B cell (primary cell): Measurements from ENCODE around the gene ATCAY. TPM values are rescaled to one million over a fixed set of nuclear protein-coding genes. Genes with fewer than 3 reads are reported as not detected.

Source experiments
- ATAC-seq: fragments of 200-7000 bp; cut with Tn5 transposase; one replicate; pipeline ENCODE4 v1.10.0; 2021; ENCODE audit warnings: low read depth, mild to moderate bottlenecking, moderate number of reproducible peaks, moderate library complexity
- CTCF ChIA-PET: fragments of 350-600 bp; sonication (Branson Sonifier 250); formaldehyde crosslinking; loops from one replicate; lab custom pipeline; 2021; ENCODE audit warnings: antibody characterized with exemption, inconsistent platforms; lab: Charles Lee
- POLR2A ChIA-PET: fragments of 350-600 bp; sonication (Branson Sonifier 250); formaldehyde crosslinking; loops from one replicate; lab custom pipeline; 2021; ENCODE audit warnings: antibody characterized with exemption; lab: Charles Lee
- DNase-seq: peaks from one replicate; pipeline ENCODE4 v3.0.0; 2013
- H2AFZ ChIP-seq: 2 replicates; pipeline ENCODE4 v1.6.1; 2012; ENCODE audit warnings: mild to moderate bottlenecking, low read depth, low read length; ENCODE audit not compliant: insufficient read depth, poor library complexity, severe bottlenecking
- H3K27ac ChIP-seq, 2 donors: 1 replicate in 1 of 2; 2 replicates in 1 of 2; pipeline ENCODE4 v1.5.1; 2012 to 2013; ENCODE audit warnings: low read length in 2 of 2, mild to moderate bottlenecking in 2 of 2, moderate library complexity in 1 of 2
- H3K27me3 ChIP-seq, 4 experiments: fragments of 200-600 bp in 1 of 4; sonication (generic) in 1 of 4; replicated peaks in 1 of 4; 1 replicate in 2 of 4; 2 replicates in 2 of 4; pipeline versions ENCODE4 v1.6.1 to v1.7.0; 2013 to 2016; ENCODE audit warnings: low read length in 3 of 4, mild to moderate bottlenecking in 2 of 4, mixed read lengths in 1 of 4, moderate library complexity in 1 of 4; ENCODE audit not compliant: insufficient read depth in 4 of 4, control insufficient read depth in 3 of 4; ENCODE audit errors: control extremely low read depth in 1 of 4
- H3K36me3 ChIP-seq, 2 experiments: replicated peaks in 1 of 2; 1 replicate in 1 of 2; 2 replicates in 1 of 2; pipeline versions ENCODE4 v1.6.1 to v1.7.1; 2013; ENCODE audit warnings: low read length in 1 of 2; ENCODE audit not compliant: insufficient read depth in 2 of 2, control insufficient read depth in 1 of 2; ENCODE audit errors: control extremely low read depth in 1 of 2, extremely low read depth in 1 of 2
- H3K4me1 ChIP-seq, 2 donors: fragments of 200-600 bp in 1 of 2; sonication (generic) in 1 of 2; 1 replicate in 1 of 2; 2 replicates in 1 of 2; pipeline versions ENCODE4 v1.5.1 to v1.6.1; 2013 to 2017; ENCODE audit warnings: low read length in 2 of 2; ENCODE audit not compliant: control insufficient read depth in 2 of 2, insufficient read depth in 2 of 2
- H3K4me2 ChIP-seq: replicated peaks from 2 replicates; pipeline ENCODE3; 2012; ENCODE audit warnings: mild to moderate bottlenecking, low read depth, low read length; ENCODE audit not compliant: poor library complexity, severe bottlenecking
- H3K4me3 ChIP-seq, 5 experiments: fragments of 200-600 bp in 1 of 5; sonication (generic) in 1 of 5; 1 replicate in 3 of 5; 2 replicates in 2 of 5; pipeline versions ENCODE4 v1.5.1 to v1.7.0; 2011 to 2016; ENCODE audit warnings: low read length in 4 of 5, mild to moderate bottlenecking in 4 of 5, low read depth in 2 of 5, control low read depth in 1 of 5, moderate library complexity in 1 of 5; ENCODE audit not compliant: insufficient read depth in 1 of 5; ENCODE audit errors: control extremely low read depth in 1 of 5, extremely low read depth in 1 of 5
- H3K79me2 ChIP-seq: fragments of 200-600 bp; sonication (generic); one replicate; pipeline ENCODE4 v1.6.0; 2016; ENCODE audit warnings: low read length; ENCODE audit not compliant: control insufficient read depth, insufficient read depth
- H3K9ac ChIP-seq: fragments of 200-600 bp; sonication (generic); 2 replicates; pipeline ENCODE4 v1.6.1; 2017; ENCODE audit warnings: mild to moderate bottlenecking, low read length, moderate library complexity
- H3K9me3 ChIP-seq, 3 donors: one replicate each; pipeline versions ENCODE4 v1.6.1 to v1.7.1; 2013; ENCODE audit warnings: low read length in 2 of 3; ENCODE audit not compliant: control insufficient read depth in 2 of 3, insufficient read depth in 1 of 3; ENCODE audit errors: control extremely low read depth in 1 of 3
- H4K20me1 ChIP-seq: 2 replicates; pipeline ENCODE4 v1.6.0; 2012; ENCODE audit warnings: mild to moderate bottlenecking, low read length; ENCODE audit not compliant: insufficient read depth, control insufficient read depth, poor library complexity, severe bottlenecking
- H3K27ac Mint-ChIP-seq: one replicate; pipeline ENCODE4 v1.8.0; 2021; ENCODE audit warnings: mixed read lengths
- H3K27me3 Mint-ChIP-seq: one replicate; pipeline ENCODE4 v1.8.0; 2021; ENCODE audit warnings: mixed read lengths
- H3K4me1 Mint-ChIP-seq: one replicate; pipeline ENCODE4 v1.8.0; 2021; ENCODE audit warnings: mixed read lengths
- H3K4me3 Mint-ChIP-seq: one replicate; pipeline ENCODE4 v1.8.0; 2021; ENCODE audit warnings: mixed read lengths
- H3K9me3 Mint-ChIP-seq: one replicate; pipeline ENCODE4 v1.8.0; 2022; ENCODE audit warnings: mixed read lengths; ENCODE audit not compliant: insufficient read depth
- CTCF ChIP-seq: fragments of 200-600 bp; IDR thresholded peaks from one replicate; pipeline ENCODE4 v1.8.0; 2022; ENCODE audit warnings: antibody characterized with exemption, mild to moderate bottlenecking
- EZH2 ChIP-seq: IDR thresholded peaks from 2 replicates; pipeline ENCODE4 v1.6.1; 2012; ENCODE audit warnings: borderline replicate concordance, low read depth, mild to moderate bottlenecking, moderate library complexity, low read length; ENCODE audit not compliant: insufficient read depth, poor library complexity, severe bottlenecking
- WGBS: methylation state at CpG from one replicate; pipeline ENCODE4 v1.1.5; 2013; ENCODE audit warnings: missing lambda C conversion rate; ENCODE audit not compliant: insufficient coverage; 5-methylcytosine and 5-hydroxymethylcytosine counted together
- intact Hi-C: fragments of 100-400 bp; cut with micrococcal nuclease; formaldehyde crosslinking; loops from one replicate; pipeline ENCODE4 v1.10.0; 2022
- polyA plus RNA-seq: library from polyadenylated mRNA; depleted of rRNA; stranded (reverse); fragments of >200 nt; gene quantifications from 2 replicates; pipeline ENCODE4 v1.2.3, GENCODE V29; 2012
- total RNA-seq, 2 donors: library from RNA; stranded (reverse); fragments of 120-200 nt in 1 of 2; gene quantifications; 1 replicate in 1 of 2; 2 replicates in 1 of 2; pipeline versions ENCODE4 v1.2.3 to v1.2.4, GENCODE V29; 2013 to 2022

ATCAY gene
- total and polyA plus RNA-seq, 2 donors (not counting 1 experiment from before 2014, with no cell fraction given): not detected

GRCh38 chr19:3910105-3910504, 29.6 kb downstream of the ATCAY start:
- no peak overlapping the region for H3K9ac ChIP-seq
- H2AFZ ChIP-seq: no peak overlapping the region
- H3K4me3 ChIP-seq: no peak overlapping the region
- no peak overlapping the region for H3K27ac ChIP-seq
- H3K36me3 ChIP-seq: no peaks in the 10 kb centered on the region
- no peaks in the 10 kb centered on the region for H3K4me1 Mint-ChIP-seq
- 100% methylated on average over 1 of the region's 1 CpG for WGBS
- no peaks in the 10 kb centered on the region for H3K4me1 ChIP-seq
- H3K9me3 ChIP-seq: peaks cover 0 to 36% (median 5%) of the 10 kb centered on the region in 3 donors
- no peaks in the 10 kb centered on the region for H4K20me1 ChIP-seq
- TF ChIP-seq EZH2: no peak
- no peak for DNase-seq
- no peaks in the 10 kb centered on the region for H3K27me3 ChIP-seq
- intact Hi-C loops: no loop called here
- no peak overlapping the region for H3K4me3 Mint-ChIP-seq
- POLR2A ChIA-PET: no interaction called here
- ATAC-seq: no peak
- H3K79me2 ChIP-seq: no peaks in the 10 kb centered on the region
- no peak overlapping the region for H3K27ac Mint-ChIP-seq
- H3K4me2 ChIP-seq: no peak overlapping the region
- peaks cover 2% of the 10 kb centered on the region for H3K27me3 Mint-ChIP-seq
- CTCF ChIA-PET: no interaction called here
- peaks cover 3% of the 10 kb centered on the region for H3K9me3 Mint-ChIP-seq

- Histone ChIP-seq H3K36me3 (no peaks in the 10 kb centered on the region), H3K4me1 (peaks cover 0 to 4% of the 10 kb centered on the region in 2 donors), H3K4me3 (no peak overlapping the region), H3K9me3 (peaks cover 0 to 24% (median 5%) of the 10 kb centered on the region in 3 donors), H3K27ac (no peak overlapping the region), H4K20me1 (no peaks in the 10 kb centered on the region), H3K9ac (no peak overlapping the region), H3K27me3 (no peaks in the 10 kb centered on the region), H3K79me2 (no peaks in the 10 kb centered on the region), H2AFZ (no peak overlapping the region), H3K4me2 (no peak overlapping the region)
- DNase-seq (no peak), ATAC-seq (no peak)
- H3K4me1 Mint-ChIP-seq: peaks cover 4% of the 10 kb centered on the region
- peaks cover 3% of the 10 kb centered on the region for H3K9me3 Mint-ChIP-seq
- H3K4me3 Mint-ChIP-seq: no peak overlapping the region
- intact Hi-C loops: no loop called here
- no peak for TF ChIP-seq EZH2
- TF ChIP-seq CTCF: no peak
- no CpG with 5 or more reads among the region's 9 CpGs for WGBS
- H3K27me3 Mint-ChIP-seq: peaks cover 9% of the 10 kb centered on the region
- ChIA-PET POLR2A (no interaction called here), CTCF (no interaction called here)
- no peak overlapping the region for H3K27ac Mint-ChIP-seq
Observed at GRCh38 chr19:3914199-3914598, 33.7 kb downstream of the ATCAY start.
